ENCODE data around the gene JAKMIP1. TPM values are rescaled to one million over a fixed set of nuclear protein-coding genes. Genes with fewer than 3 reads are reported as not detected.

JAKMIP1 gene
- total RNA-seq, 3 donors from 2014 or later, result 0.66 to 0.88 (median 0.80) TPM

- peak in 1 of 2 donors; percentile 35 for DNase-seq (ENCODE audit: low spot score in 2 of 2)
- H3K27me3 ChIP-seq, result peaks cover 0 to 48% of the 10 kb centered on the region in 2 donors
- intact Hi-C loops (cut with DNase I; ENCODE audit: low total_unique reads), result no loop called here
Measured at GRCh38 chr4:5992828-5993321, 207.5 kb downstream of the JAKMIP1 start.

GRCh38 chr4:5992171-5992827 lies 208.1 kb downstream of the JAKMIP1 start:
- no peaks in the 10 kb centered on the region for H3K36me3 ChIP-seq
- no peaks in the 10 kb centered on the region for H3K4me1 ChIP-seq
- no peaks in the 10 kb centered on the region for H3K9me3 ChIP-seq
- H3K27me3 ChIP-seq, result peaks cover 0 to 47% of the 10 kb centered on the region in 2 donors
- intact Hi-C loops (cut with DNase I; ENCODE audit: low total_unique reads), result no loop called here
- peak in 1 of 2 donors; percentile 24 for DNase-seq (ENCODE audit: low spot score in 2 of 2)
- no peak overlapping the region for H3K27ac ChIP-seq
- H3K4me3 ChIP-seq, result no peak overlapping the region
- TF ChIP-seq POLR2A (IDR thresholded peaks at IDR 0.05) (no peak), POLR2AphosphoS5 (IDR thresholded peaks at IDR 0.05) (no peak), CTCF (IDR thresholded peaks at IDR 0.05) (no peak)

More at GRCh38 chr4:5992828-5993321, 207.5 kb downstream of the JAKMIP1 start:
- H3K27ac ChIP-seq, result no peak overlapping the region
- H3K9me3 ChIP-seq, result no peaks in the 10 kb centered on the region
- no peaks in the 10 kb centered on the region for H3K36me3 ChIP-seq
- no peak for TF ChIP-seq POLR2AphosphoS5 (IDR thresholded peaks at IDR 0.05)
- TF ChIP-seq POLR2A (IDR thresholded peaks at IDR 0.05), result no peak
- TF ChIP-seq CTCF (IDR thresholded peaks at IDR 0.05), result no peak
- H3K4me3 ChIP-seq, result no peak overlapping the region
- H3K4me1 ChIP-seq, result no peaks in the 10 kb centered on the region

- intact Hi-C loops (cut with DNase I; ENCODE audit: low total_unique reads), result no loop called here
Measured at GRCh38 chr4:5991405-5991804, 208.9 kb downstream of the JAKMIP1 start.

GRCh38 chr4:5990446-5991160 lies 209.7 kb downstream of the JAKMIP1 start:
- H3K4me1 ChIP-seq, result no peaks in the 10 kb centered on the region
- TF ChIP-seq POLR2AphosphoS5 (IDR thresholded peaks at IDR 0.05) (no peak), CTCF (IDR thresholded peaks at IDR 0.05) (no peak), POLR2A (IDR thresholded peaks at IDR 0.05) (no peak)
- no peak for DNase-seq (ENCODE audit: low spot score in 2 of 2)
- peaks cover 0 to 42% of the 10 kb centered on the region in 2 donors for H3K27me3 ChIP-seq
- no peak overlapping the region for H3K4me3 ChIP-seq
- no peaks in the 10 kb centered on the region for H3K9me3 ChIP-seq
- intact Hi-C loops (cut with DNase I; ENCODE audit: low total_unique reads), result no loop called here
- H3K27ac ChIP-seq, result no peak overlapping the region
- no peaks in the 10 kb centered on the region for H3K36me3 ChIP-seq

More at GRCh38 chr4:5991405-5991804, 208.9 kb downstream of the JAKMIP1 start:
- Histone ChIP-seq H3K27me3 (peaks cover 0 to 42% of the 10 kb centered on the region in 2 donors), H3K9me3 (no peaks in the 10 kb centered on the region), H3K4me3 (no peak overlapping the region), H3K36me3 (no peaks in the 10 kb centered on the region), H3K27ac (no peak overlapping the region), H3K4me1 (no peaks in the 10 kb centered on the region)
- no peak for TF ChIP-seq CTCF (IDR thresholded peaks at IDR 0.05)
- TF ChIP-seq POLR2A (IDR thresholded peaks at IDR 0.05), result no peak
- no peak for TF ChIP-seq POLR2AphosphoS5 (IDR thresholded peaks at IDR 0.05)
- no peak for DNase-seq (ENCODE audit: low spot score in 2 of 2)

Data from breast epithelium (tissue), 4 donors.